HG03575 (cell line): Measurements from ENCODE around the gene RSPH10B.
A peak's percentile ranks its signal among the peaks of the same experiment; 100 is the strongest.
"Not testable (repeated sequence)": the region's sequence is repeated elsewhere in the genome, so short reads cannot be mapped to it uniquely, and the experiment has no call there.

Experiments
- ATAC-seq: cut with Tn5 transposase; IDR thresholded peaks from one replicate; pipeline ENCODE4 v1.9.1; 2021; ENCODE audit not compliant: unreplicated experiment, insufficient number of reproducible peaks, low FRiP score; ENCODE audit errors: extremely low read depth

The RSPH10B gene

DNA sequence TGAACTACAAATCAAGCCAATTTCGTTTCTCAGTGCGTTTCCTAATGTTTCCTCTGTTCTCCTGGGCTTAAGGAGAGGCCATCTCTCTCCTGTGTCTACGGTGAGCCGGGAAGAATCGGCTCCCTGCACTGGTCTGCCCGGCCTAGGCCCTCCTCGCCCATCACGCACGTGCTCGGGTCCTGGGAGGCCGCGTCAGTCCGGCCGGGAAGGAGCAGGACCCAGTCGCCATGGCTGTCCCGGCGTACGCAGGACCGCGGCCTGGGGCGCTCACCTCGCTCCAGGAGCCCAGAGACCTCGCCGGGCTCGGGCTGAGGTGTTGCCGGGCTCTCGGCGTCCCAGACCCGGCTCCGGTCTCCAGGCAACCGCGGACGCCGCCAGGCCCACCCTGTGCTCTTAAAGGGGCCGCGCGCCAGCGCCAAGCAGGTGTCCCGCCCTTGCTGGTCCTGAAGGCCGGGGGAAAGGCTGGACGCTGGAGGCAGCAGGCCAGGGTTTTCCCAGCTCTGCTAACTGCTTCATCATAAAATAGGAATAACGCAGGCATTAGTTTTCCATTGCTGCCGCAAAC lies at the start of gene RSPH10B:
Gene RSPH10B (minus strand): TSS at position 343 of the 565 bp plus-strand sequence. CDS start 3,573 bp downstream, outside the sequence.
- not testable (repeated sequence) for ATAC-seq

- no peak for ATAC-seq
Measured at GRCh38 chr7:6016653-6016966, 46.1 kb upstream of the RSPH10B start.

DNA sequence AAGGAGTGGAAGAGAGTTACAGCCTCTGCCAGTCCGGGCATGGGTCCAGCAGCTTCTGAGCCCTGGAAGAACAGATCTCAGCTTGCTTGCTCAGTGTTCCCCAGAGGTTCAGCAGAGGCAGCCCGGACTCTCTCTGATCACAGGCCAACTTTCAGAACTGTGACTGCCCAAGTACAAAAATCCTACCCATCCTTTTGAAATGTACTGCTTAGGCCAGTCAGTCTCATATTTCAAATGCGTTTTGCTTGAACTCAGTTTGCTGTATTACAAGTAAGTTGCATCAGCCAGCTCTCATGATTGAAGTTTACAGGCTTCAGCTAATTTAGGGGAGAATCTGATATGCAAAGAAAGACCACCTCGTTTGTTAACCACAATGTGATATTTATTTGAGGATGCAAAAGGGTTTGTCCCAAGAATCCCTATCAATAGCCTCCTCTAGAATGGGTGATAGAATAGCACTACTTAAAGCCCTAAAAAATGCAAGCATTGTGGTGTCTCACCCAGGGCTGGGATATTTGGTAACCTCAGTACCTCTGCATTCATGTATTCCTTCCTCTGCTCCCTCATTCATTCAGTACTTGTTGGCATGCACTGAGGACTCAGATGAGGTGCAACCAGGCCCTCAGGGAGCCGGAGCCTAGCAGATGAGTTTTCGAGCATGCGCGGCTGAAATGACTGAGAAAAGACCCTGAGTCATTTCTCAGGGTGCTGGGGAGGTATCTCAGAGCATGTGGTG lies 45.6 kb upstream of the RSPH10B start:
- ATAC-seq = no peak

DNA sequence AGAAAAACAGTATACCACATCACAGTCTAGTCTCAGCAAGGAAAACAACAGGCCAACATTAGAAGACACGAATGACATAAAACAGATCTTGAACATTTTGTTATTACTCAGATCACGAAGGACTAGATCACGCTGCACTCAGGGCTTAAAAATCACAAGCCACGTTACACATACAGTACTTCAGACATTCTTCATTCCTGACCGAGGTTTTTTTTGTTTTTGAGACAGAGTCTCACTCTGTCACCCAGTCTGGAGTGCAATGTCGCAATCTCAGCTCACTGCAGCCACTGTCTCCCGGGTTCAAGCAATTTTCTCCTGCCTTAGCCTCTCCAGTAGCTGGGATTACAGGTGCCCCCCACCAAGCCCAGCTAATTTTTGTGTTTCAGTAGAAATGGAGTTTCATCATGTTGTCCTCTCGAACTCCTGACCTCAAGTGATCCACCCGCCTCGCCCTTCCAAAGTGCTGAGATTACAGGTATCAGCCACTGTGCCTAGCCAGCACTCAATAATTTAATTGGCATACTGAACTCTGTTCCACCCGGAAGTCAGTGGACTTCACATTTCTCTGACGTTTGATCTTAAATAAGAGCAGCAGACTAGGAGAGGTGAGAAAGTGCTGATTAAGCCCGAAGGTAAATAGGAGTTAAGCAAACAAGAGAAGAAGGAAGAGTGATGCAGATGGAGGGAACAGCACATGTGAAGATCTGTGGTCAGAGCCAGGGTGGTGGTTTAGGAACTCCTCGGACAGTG lies 42.0 kb upstream of the RSPH10B start:
- ATAC-seq = no peak

- ATAC-seq = no peak
Measured at GRCh38 chr7:6011541-6011940, 41.1 kb upstream of the RSPH10B start.

- not testable (repeated sequence) for ATAC-seq
Measured at GRCh38 chr7:6010370-6010769, 39.9 kb upstream of the RSPH10B start.

- ATAC-seq = peak; percentile 70
Measured at GRCh38 chr7:6008668-6009611, 38.5 kb upstream of the RSPH10B start, which contains the start of the genes AIMP2 and PMS2. TSS of gene AIMP2 (plus strand) at chr7:6009272. CDS start at chr7:6009364, 92 bp downstream. TSS of gene PMS2 (minus strand) at chr7:6009049. CDS start at chr7:6009019, 30 bp downstream.

DNA sequence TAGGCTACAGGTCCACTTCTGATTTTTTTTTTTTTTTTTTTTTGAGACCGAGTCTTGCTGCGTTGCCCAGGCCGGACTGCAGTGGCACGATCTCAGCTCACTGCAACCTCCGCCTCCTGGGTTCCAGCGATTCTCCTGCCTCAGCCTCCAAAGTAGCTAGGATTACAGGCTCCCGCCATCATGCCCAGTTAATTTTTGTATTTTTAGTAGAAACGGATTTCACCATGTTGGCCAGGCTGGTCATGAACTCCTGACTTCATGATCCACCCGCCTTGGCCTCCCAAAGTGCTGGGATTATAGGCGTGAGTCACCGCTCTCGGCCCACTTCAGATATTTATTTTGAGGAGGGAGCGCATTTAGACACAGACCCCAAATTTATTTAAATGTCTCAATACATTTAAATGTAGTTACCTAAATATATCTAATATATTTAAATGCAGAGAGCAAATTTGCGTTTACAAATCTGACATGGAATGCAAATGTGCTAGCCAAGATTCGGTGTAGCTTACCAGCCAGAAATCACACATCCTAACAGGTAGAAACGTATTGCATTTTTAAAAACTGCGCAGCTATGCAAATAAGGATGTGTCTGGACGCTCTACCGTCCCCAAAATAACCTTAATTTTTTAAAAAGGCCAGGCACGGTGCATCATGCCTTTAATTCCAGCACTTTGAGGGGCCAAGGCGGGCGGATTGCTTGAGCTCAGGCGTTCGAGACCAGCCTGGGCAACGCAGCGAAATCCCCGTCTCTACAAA lies 37.5 kb upstream of the RSPH10B start:
- ATAC-seq = not testable (repeated sequence)

GRCh38 chr7:6007386-6007785 lies 36.9 kb upstream of the RSPH10B start:
- ATAC-seq = no peak

- ATAC-seq = no peak
Measured at GRCh38 chr7:5997210-5997808, 26.8 kb upstream of the RSPH10B start.

DNA sequence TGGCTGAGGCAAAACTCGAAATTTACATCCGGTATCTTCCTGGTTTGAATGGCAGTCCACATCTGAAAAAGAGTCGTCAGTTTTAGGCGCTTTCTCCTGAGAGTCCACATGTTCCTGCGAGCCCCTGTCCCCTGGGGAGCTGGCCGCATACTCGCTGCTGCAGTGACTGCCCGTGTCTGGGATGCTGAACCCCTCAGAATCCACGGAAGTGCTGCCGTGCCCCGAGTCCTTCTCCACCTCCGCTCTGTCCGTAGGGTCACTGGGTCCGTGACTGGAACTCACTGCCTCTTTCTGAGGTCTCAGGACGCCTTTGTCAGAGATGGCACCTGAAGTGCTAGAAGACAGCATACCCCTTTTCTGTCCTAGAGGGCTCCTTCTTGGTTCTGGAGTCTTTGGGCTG lies 16.6 kb upstream of the RSPH10B start:
- not testable (repeated sequence) for ATAC-seq

- ATAC-seq = not testable (repeated sequence)
Measured at GRCh38 chr7:5979680-5980314, 9.3 kb upstream of the RSPH10B start.

DNA sequence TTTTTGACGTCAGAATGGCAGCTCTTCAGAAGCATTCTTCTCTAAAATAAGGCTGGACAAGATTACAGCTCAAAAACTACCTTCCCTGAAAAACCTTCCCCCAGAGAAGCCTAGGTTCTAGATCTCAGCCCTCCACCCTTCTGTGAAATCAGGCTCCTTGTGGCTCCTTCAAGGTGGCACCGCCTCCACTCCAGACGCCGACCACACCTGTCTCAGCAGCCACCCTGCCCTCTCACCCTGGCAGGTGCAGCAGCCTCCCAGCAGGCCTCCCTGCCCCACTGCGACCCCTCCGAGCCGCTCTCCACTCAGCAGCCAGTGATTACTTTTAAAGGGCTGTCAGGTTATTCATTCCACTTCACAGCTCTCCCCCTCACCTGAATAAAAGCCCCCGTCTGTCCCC lies 3.1 kb upstream of the RSPH10B start:
- not testable (repeated sequence) for ATAC-seq

GRCh38 chr7:5963810-5964209 lies 6.7 kb downstream of the RSPH10B start:
- not testable (repeated sequence) for ATAC-seq

DNA sequence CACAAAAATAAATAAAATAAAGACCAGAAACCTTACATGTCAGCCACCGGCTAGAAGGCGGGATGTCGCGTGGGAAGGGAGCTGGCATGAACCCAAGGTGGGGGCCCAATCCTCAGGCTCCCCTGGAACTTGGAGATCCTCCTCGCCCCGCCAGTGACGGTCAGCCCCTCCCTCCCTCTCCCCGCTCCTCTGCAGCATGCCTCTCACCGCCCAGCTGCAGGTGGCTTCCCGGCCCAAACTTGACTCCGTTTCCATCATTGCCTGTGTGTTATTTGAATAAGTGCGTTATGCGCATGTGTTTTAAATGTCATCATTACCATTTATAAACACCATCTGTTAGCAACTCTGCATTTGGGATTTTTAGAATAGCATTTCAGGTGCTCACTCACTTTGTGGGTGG lies 7.3 kb downstream of the RSPH10B start:
- not testable (repeated sequence) for ATAC-seq

GRCh38 chr7:5934945-5935450 lies 35.5 kb downstream of the RSPH10B start:
- ATAC-seq = not testable (repeated sequence)
